Ureter (tissue), 1 donor: ENCODE data around the gene HMSD. TPM values are rescaled to one million over a fixed set of nuclear protein-coding genes. Genes with fewer than 3 reads are reported as not detected.

Experiments used
- DNase-seq: peaks from one replicate; pipeline ENCODE4 v3.0.0-alpha.2; 2020; ENCODE audit warnings: low spot score
- total RNA-seq: library from RNA; stranded (reverse); gene quantifications from one replicate; pipeline ENCODE4 v1.2.4, GENCODE V29; 2023
- donor health status: DM: yes; HTN: yes; CAD: no.

HMSD gene
- total RNA-seq, 1 donor from 2014 or later = not detected

DNA sequence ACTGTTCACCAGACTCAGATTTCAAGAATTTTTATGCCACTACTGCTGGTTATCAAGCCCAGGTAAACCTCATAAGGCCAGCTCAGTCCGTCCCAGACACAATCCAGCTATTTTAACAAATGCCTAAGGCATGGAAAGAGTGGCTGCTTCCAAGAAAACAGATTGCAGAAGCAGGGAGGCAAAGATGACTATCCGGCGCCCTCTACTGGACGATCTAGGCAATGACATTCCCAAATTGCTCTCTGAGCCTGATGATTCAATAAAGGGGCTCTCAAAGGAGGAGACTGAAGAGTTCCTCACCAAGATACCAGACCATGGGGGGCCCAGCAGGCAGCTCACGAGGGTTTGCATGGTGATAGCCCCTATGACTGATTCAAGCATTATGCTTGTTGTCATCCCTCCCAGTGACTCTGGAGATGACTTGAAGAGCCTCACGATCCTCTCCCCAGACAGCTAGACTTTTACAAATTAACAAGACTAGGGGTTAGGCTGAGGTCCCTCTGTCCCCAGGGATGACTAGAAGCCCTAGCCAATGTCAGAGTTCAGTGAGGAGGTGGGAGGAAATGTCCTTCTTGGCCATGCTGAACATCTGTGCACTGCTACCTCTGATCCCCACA, 45.8 kb downstream of the HMSD start:
- no peak for DNase-seq

DNA sequence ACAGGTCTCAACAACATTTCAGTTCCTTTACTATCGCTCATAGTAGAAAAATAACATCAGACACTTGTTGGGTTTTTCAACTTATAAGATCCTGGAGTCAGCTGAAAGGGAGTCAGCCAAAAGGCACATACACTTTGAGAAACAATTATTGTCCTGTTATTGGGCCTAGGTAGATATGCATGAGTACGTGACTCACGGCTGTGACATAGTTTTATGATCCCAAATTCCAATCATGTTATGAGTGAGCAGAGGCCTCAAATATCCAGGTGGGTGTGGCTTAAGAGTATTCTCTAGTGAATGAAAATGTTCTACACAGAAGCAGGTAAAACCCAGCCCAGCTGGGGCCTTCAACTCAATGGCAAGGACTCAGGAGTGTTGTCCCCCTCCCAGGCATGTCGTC, 47.9 kb downstream of the HMSD start:
- no peak for DNase-seq

DNA sequence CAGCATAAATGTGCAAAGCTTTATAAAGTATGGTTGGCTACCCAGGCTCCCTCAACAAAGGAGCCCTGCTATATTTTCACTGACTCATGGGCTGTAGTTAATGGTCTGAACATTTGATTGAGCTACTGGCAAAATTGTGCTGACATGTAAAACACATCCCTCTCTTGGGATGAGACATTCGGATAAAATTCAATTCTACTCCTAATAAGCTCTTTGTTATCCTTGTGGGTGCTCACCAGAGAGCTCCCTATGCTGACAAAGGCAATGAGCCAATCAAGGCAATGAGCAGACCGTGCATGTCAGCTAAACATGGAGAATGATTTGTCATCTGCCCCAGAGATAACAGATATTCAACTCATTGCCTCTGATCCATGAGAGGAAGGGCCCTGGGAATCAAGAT, 48.5 kb downstream of the HMSD start:
- DNase-seq = no peak

DNA sequence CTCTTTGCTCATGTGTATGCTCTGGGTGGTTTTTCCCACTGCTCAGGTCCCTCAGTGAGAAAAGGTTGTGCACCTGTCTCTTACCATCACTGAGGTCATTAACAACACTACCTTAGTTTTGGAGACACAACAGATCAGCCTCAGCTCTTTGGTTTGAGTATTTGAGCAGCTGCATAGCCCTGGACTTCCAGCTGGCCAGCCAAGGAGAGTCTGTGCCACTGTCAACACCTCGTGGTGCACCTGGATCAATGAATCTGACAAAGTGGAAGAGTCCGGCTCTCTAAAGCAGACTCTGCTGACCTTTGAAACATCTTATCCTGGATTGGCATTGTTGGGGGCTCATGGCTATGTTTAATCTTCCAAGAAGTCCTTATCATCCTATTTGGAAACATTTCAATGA, 50.8 kb downstream of the HMSD start:
- no peak for DNase-seq

DNA sequence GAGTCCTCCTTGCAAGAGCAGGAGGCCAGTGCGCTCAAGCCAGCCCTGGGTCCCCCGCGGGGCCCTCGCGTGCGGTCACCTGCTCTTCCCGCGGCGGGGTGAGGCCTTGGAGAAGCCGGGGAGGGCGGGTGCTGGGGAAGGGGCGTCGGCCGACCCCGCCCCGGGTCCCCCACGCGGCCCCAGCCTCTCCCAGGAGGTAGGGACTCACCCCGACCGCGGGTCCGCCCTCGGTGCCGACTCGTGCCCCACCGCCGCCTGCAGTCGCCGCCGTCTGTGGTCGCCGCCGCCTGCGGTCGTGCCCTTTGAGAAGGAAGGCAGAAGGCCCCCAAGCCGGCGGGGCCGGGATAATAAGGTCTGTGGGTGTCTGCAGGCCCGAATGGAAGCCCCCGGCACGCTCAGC, 53.5 kb downstream of the HMSD start:
- DNase-seq = no peak

DNA sequence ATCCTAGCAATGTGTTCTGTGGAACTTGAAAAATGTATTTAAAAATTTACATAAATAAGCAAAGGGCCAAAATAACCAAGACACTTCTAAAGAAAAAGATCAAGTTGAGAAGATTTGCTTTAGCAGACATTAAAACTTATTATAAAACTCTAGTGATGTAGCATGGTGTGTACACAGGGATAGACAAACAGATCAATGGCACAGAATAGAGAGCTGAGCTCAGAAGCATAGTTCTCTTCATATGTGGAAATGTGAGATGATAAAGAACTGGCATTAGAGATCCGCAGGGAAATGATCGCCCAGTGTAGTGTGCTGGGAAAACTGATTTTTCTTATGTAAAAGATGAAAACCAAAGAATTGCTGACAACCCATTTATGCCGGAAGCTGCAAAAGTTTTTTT, 60.2 kb downstream of the HMSD start:
- DNase-seq = no peak

Other genes with a start within 250 kb of the HMSD start
- gene SERPINB11, start 246.3 kb upstream of the HMSD start, total RNA-seq = not detected
- gene SERPINB7, start 173.9 kb upstream of the HMSD start, total RNA-seq = not detected
- gene SERPINB2, start 61.6 kb upstream of the HMSD start, total RNA-seq = not detected
- gene SERPINB10, start 41.3 kb upstream of the HMSD start, total RNA-seq = not detected
- 22.0 TPM for gene SERPINB8, start 20.8 kb downstream of the HMSD start, total RNA-seq
- gene LINC00305, start 199.8 kb downstream of the HMSD start, total RNA-seq = not detected